Measurements from ENCODE around the gene DNAJC21. TPM values are rescaled to one million over a fixed set of nuclear protein-coding genes. Genes with fewer than 3 reads are reported as not detected.
A peak's percentile ranks its signal among the peaks of the same experiment; 100 is the strongest.

Gene DNAJC21
- total and polyA plus RNA-seq, 9 of the 15 experiments (the other 6 are each of a cell fraction or from before 2014, with no cell fraction given), result 26.6 to 105 (median 70.7) TPM

- TF ChIP-seq, protein P1, sequence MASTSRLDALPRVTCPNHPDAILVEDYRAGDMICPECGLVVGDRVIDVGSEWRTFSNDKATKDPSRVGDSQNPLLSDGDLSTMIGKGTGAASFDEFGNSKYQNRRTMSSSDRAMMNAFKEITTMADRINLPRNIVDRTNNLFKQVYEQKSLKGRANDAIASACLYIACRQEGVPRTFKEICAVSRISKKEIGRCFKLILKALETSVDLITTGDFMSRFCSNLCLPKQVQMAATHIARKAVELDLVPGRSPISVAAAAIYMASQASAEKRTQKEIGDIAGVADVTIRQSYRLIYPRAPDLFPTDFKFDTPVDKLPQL (IDR thresholded peaks at IDR 0.05; ENCODE audit: extremely low read depth, insufficient read length), result peak; percentile 26
- TF ChIP-seq UBTF (IDR thresholded peaks at IDR 0.05; ENCODE audit: borderline replicate concordance in 1 of 2, low read depth in 2 of 2, low read length in 2 of 2), result peak; percentile 80 to 85
- TF ChIP-seq SMARCE1 (IDR thresholded peaks at IDR 0.05), result no peak
- TF ChIP-seq ZNF239 (CRISPR knock-in tag; IDR thresholded peaks at IDR 0.05), result no peak; the same call in 1 of the 2 replicates
- TF ChIP-seq FIP1L1 (IDR thresholded peaks at IDR 0.05; ENCODE audit: low read depth, low read length, poor library complexity, severe bottlenecking), result peak; percentile 82
- TF ChIP-seq MEF2A (IDR thresholded peaks at IDR 0.05; ENCODE audit: control insufficient read depth, low read depth, low read length), result no peak
- no peak for TF ChIP-seq ELK3 (CRISPR knock-in tag; IDR thresholded peaks at IDR 0.05)
- TF ChIP-seq ZBTB43 (CRISPR knock-in tag; IDR thresholded peaks at IDR 0.05), result no peak
- TF ChIP-seq ZNF583 (CRISPR knock-in tag; IDR thresholded peaks at IDR 0.05), result no peak
- no peak for TF ChIP-seq SLC30A9 (CRISPR knock-in tag; IDR thresholded peaks at IDR 0.05)
- TF ChIP-seq ZNF740 (CRISPR knock-in tag; IDR thresholded peaks at IDR 0.05), result no peak
- TF ChIP-seq ZNF740 (tag; IDR thresholded peaks at IDR 0.05), result no peak
- TF ChIP-seq E2F3 (CRISPR knock-in tag; IDR thresholded peaks at IDR 0.05), result no peak; the same call in 1 of the 2 replicates
- peak; percentile 95 for TF ChIP-seq KAT7 (CRISPR knock-in tag; IDR thresholded peaks at IDR 0.05; ENCODE audit: borderline replicate concordance)
- TF ChIP-seq PTTG1 (tag; IDR thresholded peaks at IDR 0.05; ENCODE audit: low read depth), result no peak
- peak; percentile 81 to 94 for TF ChIP-seq MAZ (CRISPR knock-in tag; conservative IDR thresholded peaks at IDR 0.05 in 1 of 2, IDR thresholded peaks at IDR 0.05 in 1 of 2)
- TF ChIP-seq RB1 (IDR thresholded peaks at IDR 0.05; ENCODE audit: low read depth), result peak; percentile 92
- TF ChIP-seq SMAD2 (IDR thresholded peaks at IDR 0.05; ENCODE audit: low read depth, low read length), result no peak
- TF ChIP-seq SNIP1 (IDR thresholded peaks at IDR 0.05; ENCODE audit: low read depth), result peak; percentile 98
- TF ChIP-seq ID3 (CRISPR knock-in tag; IDR thresholded peaks at IDR 0.05), result no peak
- TF ChIP-seq ID3 (tag; IDR thresholded peaks at IDR 0.05), result peak; percentile 79; the same call in 1 of the 2 replicates
These were observed 14.1 kb upstream of the DNAJC21 start, which contains the start of the genes BRIX1 and RAD1 (continued) for GRCh38 chr5:34915139-34915855.
